SK-N-SH (cell line): ENCODE results near the gene SSTR3. TPM values are rescaled to one million over a fixed set of nuclear protein-coding genes. Genes with fewer than 3 reads are reported as not detected.

Experiments
- CTCF ChIA-PET: fragments of 300-600, 350-600 bp; formaldehyde crosslinking; extraction: SDS; loops from one replicate; lab custom pipeline; 2021; lab: Yijun Ruan, JAX
- POLR2A ChIA-PET: fragments of 350-600 bp; sonication (Branson Sonifier 250); formaldehyde crosslinking; extraction: SDS; loops from one replicate; lab custom pipeline; 2020; ENCODE audit warnings: antibody characterized with exemption, inconsistent platforms; lab: Yijun Ruan, JAX
- DNase-seq: peaks from one replicate; pipeline ENCODE4 v3.0.0; 2012
- H2AFZ ChIP-seq: fragments of 200-600 bp; sonication (generic); 2 replicates; pipeline ENCODE4 v1.8.1; 2016; ENCODE audit warnings: antibody characterized with exemption, mild to moderate bottlenecking, low read depth
- H3F3A ChIP-seq: fragments of 200-600 bp; sonication (generic); replicated peaks from 2 replicates; pipeline ENCODE3; 2016; ENCODE audit warnings: antibody characterized with exemption, mild to moderate bottlenecking; ENCODE audit not compliant: insufficient read depth
- H3K27ac ChIP-seq, 2 experiments: fragments of 200-500 bp in 1 of 2; fragments of 200-600 bp in 1 of 2; sonication (Bioruptor generic) in 1 of 2; sonication (generic), shearing (Covaris generic) in 1 of 2; 2 replicates each; pipeline versions ENCODE4 v1.5.1 to v1.6.1; 2014 to 2016; ENCODE audit warnings: low read depth in 2 of 2, inconsistent platforms in 1 of 2, low read length in 1 of 2, mild to moderate bottlenecking in 1 of 2, mixed read lengths in 1 of 2
- H3K27me3 ChIP-seq: fragments of 200-600 bp; sonication (generic), shearing (Covaris generic); 2 replicates; pipeline ENCODE4 v1.6.1; 2016; ENCODE audit warnings: mixed run types; ENCODE audit not compliant: insufficient read depth
- H3K36me3 ChIP-seq, 2 experiments: fragments of 200-500 bp in 1 of 2; fragments of 200-600 bp in 1 of 2; sonication (Bioruptor generic) in 1 of 2; sonication (generic) in 1 of 2; replicated peaks in 1 of 2; 2 replicates each; pipeline versions ENCODE3 to v1.5.1; 2014 to 2016; ENCODE audit warnings: low read length in 1 of 2, mild to moderate bottlenecking in 1 of 2; ENCODE audit not compliant: insufficient read depth in 2 of 2, control insufficient read depth in 1 of 2
- H3K4me1 ChIP-seq, 2 experiments: fragments of 200-500 bp in 1 of 2; fragments of 200-600 bp in 1 of 2; sonication (Bioruptor generic) in 1 of 2; sonication (generic), shearing (Covaris generic) in 1 of 2; 2 replicates each; pipeline versions ENCODE4 v1.5.1 to v1.6.1; 2014 to 2016; ENCODE audit warnings: low read depth in 1 of 2, low read length in 1 of 2, mixed run types in 1 of 2; ENCODE audit not compliant: insufficient read depth in 2 of 2, control insufficient read depth in 1 of 2
- H3K4me2 ChIP-seq: fragments of 200-600 bp; sonication (generic), shearing (Covaris generic); 2 replicates; pipeline ENCODE4 v1.6.1; 2017; ENCODE audit warnings: mixed run types
- H3K4me3 ChIP-seq, 2 experiments: fragments of 200-500 bp in 1 of 2; fragments of 200-600 bp in 1 of 2; sonication (Bioruptor generic) in 1 of 2; sonication (generic), shearing (Covaris generic) in 1 of 2; 2 replicates each; pipeline versions ENCODE4 v1.5.1 to v1.8.1; 2014 to 2016; ENCODE audit warnings: low read depth in 2 of 2, inconsistent platforms in 1 of 2, low read length in 1 of 2, mild to moderate bottlenecking in 1 of 2, mixed read lengths in 1 of 2, moderate library complexity in 1 of 2
- H3K79me2 ChIP-seq: fragments of 200-600 bp; sonication (generic); 2 replicates; pipeline ENCODE4 v1.8.1; 2017; ENCODE audit warnings: mild to moderate bottlenecking; ENCODE audit not compliant: insufficient read depth
- H3K9ac ChIP-seq: fragments of 200-600 bp; sonication (generic); 2 replicates; pipeline ENCODE4 v1.6.1; 2017; ENCODE audit warnings: mixed run types
- H3K9me2 ChIP-seq: fragments of 200-600 bp; sonication (generic); 2 replicates; pipeline ENCODE4 v1.6.1; 2017; ENCODE audit warnings: mixed run types
- H3K9me3 ChIP-seq: fragments of 200-600 bp; sonication (generic); 2 replicates; pipeline ENCODE4 v1.6.1; 2017; ENCODE audit warnings: mixed run types, mild to moderate bottlenecking, moderate library complexity
- H4K20me1 ChIP-seq: fragments of 200-600 bp; sonication (generic); 2 replicates; pipeline ENCODE4 v1.6.1; 2017; ENCODE audit warnings: mild to moderate bottlenecking, mixed run types; ENCODE audit not compliant: insufficient read depth
- CHD2 ChIP-seq: fragments of 150-350 bp; IDR thresholded peaks from 2 replicates; pipeline ENCODE4 v1.6.1; 2018; ENCODE audit warnings: low read length; ENCODE audit not compliant: partially characterized antibody
- EZH2phosphoT487 ChIP-seq: fragments of 200-600 bp; sonication (generic); IDR thresholded peaks from 2 replicates; pipeline ENCODE4 v1.6.1; 2017; ENCODE audit warnings: low read depth, mixed run types, mild to moderate bottlenecking, antibody characterized with exemption, moderate library complexity, borderline replicate concordance
- FOSL2 ChIP-seq: IDR thresholded peaks from 2 replicates; pipeline ENCODE4 v1.4.0; 2012; ENCODE audit warnings: low read depth, mild to moderate bottlenecking, moderate library complexity, borderline replicate concordance
- FOXM1 ChIP-seq: IDR thresholded peaks from 2 replicates; pipeline ENCODE4 v1.4.0; 2012; ENCODE audit warnings: low read depth, mild to moderate bottlenecking
- GATA2 ChIP-seq: sonication (generic); formaldehyde crosslinking; IDR thresholded peaks from 2 replicates; pipeline ENCODE4 v1.5.0; 2020; ENCODE audit warnings: mild to moderate bottlenecking, missing genetic modification reagents
- JUND ChIP-seq: IDR thresholded peaks from 2 replicates; pipeline ENCODE4 v1.4.0; 2012
- MXI1 ChIP-seq: IDR thresholded peaks from 2 replicates; pipeline ENCODE4 v1.6.1; 2012; ENCODE audit warnings: mild to moderate bottlenecking, low read depth, low read length, improper control_type of control experiment
- NFIC ChIP-seq: IDR thresholded peaks from 2 replicates; pipeline ENCODE4 v1.4.0; 2012; ENCODE audit warnings: borderline replicate concordance
- NRF1 ChIP-seq: IDR thresholded peaks from 2 replicates; pipeline ENCODE4 v1.6.1; 2012; ENCODE audit warnings: low read depth, mild to moderate bottlenecking, low read length
- RFX5 ChIP-seq: IDR thresholded peaks from 2 replicates; pipeline ENCODE4 v1.6.1; 2012; ENCODE audit warnings: mild to moderate bottlenecking, improper control_type of control experiment, low read length
- RXRA ChIP-seq: IDR thresholded peaks from 2 replicates; pipeline ENCODE4 v1.4.0; 2012; ENCODE audit warnings: low read depth, mild to moderate bottlenecking, borderline replicate concordance
- TAF1 ChIP-seq: IDR thresholded peaks from 2 replicates; pipeline ENCODE4 v1.6.1; 2012; ENCODE audit warnings: low read depth, mild to moderate bottlenecking, low read length, moderate library complexity, borderline replicate concordance
- TCF12 ChIP-seq: IDR thresholded peaks from 2 replicates; pipeline ENCODE4 v1.4.0; 2012
- TEAD4 ChIP-seq: IDR thresholded peaks from 2 replicates; pipeline ENCODE4 v1.4.0; 2012; ENCODE audit warnings: mild to moderate bottlenecking, borderline replicate concordance; ENCODE audit not compliant: insufficient read depth
- USF1 ChIP-seq: IDR thresholded peaks from 2 replicates; pipeline ENCODE4 v1.4.0; 2012; ENCODE audit warnings: low read depth, borderline replicate concordance
- YY1 ChIP-seq: IDR thresholded peaks from 2 replicates; pipeline ENCODE4 v1.4.0; 2012; ENCODE audit warnings: low read depth, mild to moderate bottlenecking
- WGBS: methylation state at CpG from one replicate; pipeline ENCODE4 v1.1.6; 2017; ENCODE audit warnings: low lambda C conversion rate; 5-methylcytosine and 5-hydroxymethylcytosine counted together
- polyA plus RNA-seq, 3 experiments: library from polyadenylated mRNA; depleted of rRNA; stranded (reverse); fragments of >200 nt; gene quantifications; 2 replicates each; pipeline ENCODE4 v1.2.3, GENCODE V29; 2012
- TF ChIP-seq, protein P1 (sequence below): fragments of 200-600 bp; sonication (generic); IDR thresholded peaks from 2 replicates; pipeline ENCODE4 v1.6.1; 2017; ENCODE audit warnings: antibody characterized with exemption, mild to moderate bottlenecking, moderate library complexity
- TF ChIP-seq, protein P2 (sequence below): IDR thresholded peaks from 2 replicates; pipeline ENCODE4 v1.6.1; 2012; ENCODE audit warnings: mild to moderate bottlenecking, low read depth, low read length, moderate library complexity
- TF ChIP-seq, protein P3 (sequence below): IDR thresholded peaks from 2 replicates; pipeline ENCODE4 v1.4.0; 2012; ENCODE audit warnings: low read depth

The SSTR3 gene
- polyA plus RNA-seq, 1 of the 3 experiments (the other 2 are of a cell fraction), result not detected

DNA sequence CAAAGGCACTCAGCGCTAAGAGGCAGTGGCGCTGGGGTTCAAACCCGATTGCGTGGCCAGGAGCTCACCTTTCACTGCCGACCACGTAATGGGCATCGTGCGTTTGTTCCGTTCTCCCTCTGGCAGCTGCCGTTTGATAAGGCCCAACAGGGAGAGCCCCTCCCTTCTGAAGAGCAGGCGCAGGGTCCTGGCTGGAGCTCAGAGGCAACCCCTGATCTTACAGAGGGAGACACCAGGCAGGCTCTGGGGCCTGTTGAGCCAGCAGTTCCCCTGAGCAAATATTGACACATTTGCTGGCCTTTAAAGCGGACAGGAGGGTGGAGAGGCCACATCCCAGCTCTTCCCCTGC, 12.5 kb downstream of the SSTR3 start:
- Histone ChIP-seq H3K9me2 (no peaks in the 10 kb centered on the region), H3K36me3 (no peaks in the 10 kb centered on the region), H3K79me2 (no peaks in the 10 kb centered on the region; the same call in 1 of the 2 replicates), H3K4me3 (no peak overlapping the region; a peak in 1 of 4 replicates), H3F3A (peaks cover 25% of the 10 kb centered on the region), H3K27me3 (no peaks in the 10 kb centered on the region), H3K9me3 (no peaks in the 10 kb centered on the region), H3K4me1 (peaks cover 19 to 28% of the 10 kb centered on the region in 2 experiments), H2AFZ (peak overlapping the region; percentile 44; the same call in 1 of the 2 replicates), H3K9ac (no peak overlapping the region), H4K20me1 (no peaks in the 10 kb centered on the region), H3K27ac (peak overlapping the region in 1 of 2 experiments; percentile 3; a peak in 1 of 4 replicates), H3K4me2 (no peak overlapping the region)
- TF ChIP-seq, protein P1, sequence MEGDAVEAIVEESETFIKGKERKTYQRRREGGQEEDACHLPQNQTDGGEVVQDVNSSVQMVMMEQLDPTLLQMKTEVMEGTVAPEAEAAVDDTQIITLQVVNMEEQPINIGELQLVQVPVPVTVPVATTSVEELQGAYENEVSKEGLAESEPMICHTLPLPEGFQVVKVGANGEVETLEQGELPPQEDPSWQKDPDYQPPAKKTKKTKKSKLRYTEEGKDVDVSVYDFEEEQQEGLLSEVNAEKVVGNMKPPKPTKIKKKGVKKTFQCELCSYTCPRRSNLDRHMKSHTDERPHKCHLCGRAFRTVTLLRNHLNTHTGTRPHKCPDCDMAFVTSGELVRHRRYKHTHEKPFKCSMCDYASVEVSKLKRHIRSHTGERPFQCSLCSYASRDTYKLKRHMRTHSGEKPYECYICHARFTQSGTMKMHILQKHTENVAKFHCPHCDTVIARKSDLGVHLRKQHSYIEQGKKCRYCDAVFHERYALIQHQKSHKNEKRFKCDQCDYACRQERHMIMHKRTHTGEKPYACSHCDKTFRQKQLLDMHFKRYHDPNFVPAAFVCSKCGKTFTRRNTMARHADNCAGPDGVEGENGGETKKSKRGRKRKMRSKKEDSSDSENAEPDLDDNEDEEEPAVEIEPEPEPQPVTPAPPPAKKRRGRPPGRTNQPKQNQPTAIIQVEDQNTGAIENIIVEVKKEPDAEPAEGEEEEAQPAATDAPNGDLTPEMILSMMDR, result 0 out of 2 replicates have a peak, but pooled peaks have one; percentile 8
- TF ChIP-seq FOXM1 (no peak), TAF1 (no peak)
- peak; percentile 60 for DNase-seq
- POLR2A ChIA-PET, result interaction anchor here (1.2 kb wide), 1 partner anchor 13 kb away, joined by 4 read pairs; no protein-coding TSS in a partner anchor
- 38% methylated on average over 9 of the region's 12 CpGs for WGBS
- CTCF ChIA-PET, result interaction anchor here (0.6 to 7.7 kb wide), 48 partner anchors 9 to 437 kb away, joined by 3 to 190 read pairs (median 4); partner anchors contain the start of genes C1QTNF6, IFT27, IL2RB and RAC2

DNA sequence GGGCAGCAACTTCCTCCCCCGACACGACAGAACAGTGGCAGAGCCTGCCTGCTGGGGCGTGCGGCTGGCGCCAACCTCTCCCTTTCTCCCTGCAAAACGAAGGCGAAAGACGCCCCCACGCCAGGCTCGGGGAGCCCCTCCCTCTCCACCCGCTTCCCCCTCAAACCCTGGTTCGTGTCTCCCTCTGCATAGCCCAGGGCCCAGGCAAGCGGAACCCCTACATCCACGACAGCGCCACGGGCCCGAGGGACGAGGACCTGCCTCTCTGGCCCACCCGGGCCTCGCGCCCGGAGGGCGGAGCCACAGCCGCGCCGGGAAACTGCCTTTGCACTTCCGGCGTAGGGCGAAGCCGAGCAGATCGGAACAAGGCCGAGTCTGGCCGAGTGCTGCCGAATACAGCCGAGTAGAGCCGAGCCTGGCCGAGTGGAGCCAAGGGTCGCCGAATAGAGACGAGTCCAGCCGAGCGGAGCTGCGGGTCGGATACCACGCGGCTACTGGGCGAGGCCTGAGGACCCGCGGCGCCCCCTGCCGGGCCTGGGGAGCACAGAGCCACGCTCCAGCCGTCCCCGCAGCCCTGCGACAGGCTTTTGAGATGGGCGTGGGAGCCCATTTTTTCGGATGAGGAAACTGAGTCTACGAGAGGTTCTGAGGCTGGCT, 13.0 kb downstream of the SSTR3 start:
- 0% methylated on average over 8 of the region's 58 CpGs for WGBS
- no peak for TF ChIP-seq CHD2
- no peak for TF ChIP-seq JUND
- TF ChIP-seq, protein P2, sequence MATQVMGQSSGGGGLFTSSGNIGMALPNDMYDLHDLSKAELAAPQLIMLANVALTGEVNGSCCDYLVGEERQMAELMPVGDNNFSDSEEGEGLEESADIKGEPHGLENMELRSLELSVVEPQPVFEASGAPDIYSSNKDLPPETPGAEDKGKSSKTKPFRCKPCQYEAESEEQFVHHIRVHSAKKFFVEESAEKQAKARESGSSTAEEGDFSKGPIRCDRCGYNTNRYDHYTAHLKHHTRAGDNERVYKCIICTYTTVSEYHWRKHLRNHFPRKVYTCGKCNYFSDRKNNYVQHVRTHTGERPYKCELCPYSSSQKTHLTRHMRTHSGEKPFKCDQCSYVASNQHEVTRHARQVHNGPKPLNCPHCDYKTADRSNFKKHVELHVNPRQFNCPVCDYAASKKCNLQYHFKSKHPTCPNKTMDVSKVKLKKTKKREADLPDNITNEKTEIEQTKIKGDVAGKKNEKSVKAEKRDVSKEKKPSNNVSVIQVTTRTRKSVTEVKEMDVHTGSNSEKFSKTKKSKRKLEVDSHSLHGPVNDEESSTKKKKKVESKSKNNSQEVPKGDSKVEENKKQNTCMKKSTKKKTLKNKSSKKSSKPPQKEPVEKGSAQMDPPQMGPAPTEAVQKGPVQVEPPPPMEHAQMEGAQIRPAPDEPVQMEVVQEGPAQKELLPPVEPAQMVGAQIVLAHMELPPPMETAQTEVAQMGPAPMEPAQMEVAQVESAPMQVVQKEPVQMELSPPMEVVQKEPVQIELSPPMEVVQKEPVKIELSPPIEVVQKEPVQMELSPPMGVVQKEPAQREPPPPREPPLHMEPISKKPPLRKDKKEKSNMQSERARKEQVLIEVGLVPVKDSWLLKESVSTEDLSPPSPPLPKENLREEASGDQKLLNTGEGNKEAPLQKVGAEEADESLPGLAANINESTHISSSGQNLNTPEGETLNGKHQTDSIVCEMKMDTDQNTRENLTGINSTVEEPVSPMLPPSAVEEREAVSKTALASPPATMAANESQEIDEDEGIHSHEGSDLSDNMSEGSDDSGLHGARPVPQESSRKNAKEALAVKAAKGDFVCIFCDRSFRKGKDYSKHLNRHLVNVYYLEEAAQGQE, result no peak
- TF ChIP-seq YY1, result no peak
- TF ChIP-seq FOSL2, result no peak
- TF ChIP-seq, protein P3, sequence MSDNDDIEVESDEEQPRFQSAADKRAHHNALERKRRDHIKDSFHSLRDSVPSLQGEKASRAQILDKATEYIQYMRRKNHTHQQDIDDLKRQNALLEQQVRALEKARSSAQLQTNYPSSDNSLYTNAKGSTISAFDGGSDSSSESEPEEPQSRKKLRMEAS, result peak; percentile 92
- TF ChIP-seq RFX5, result no peak
- TF ChIP-seq EZH2phosphoT487, result no peak
- TF ChIP-seq RXRA, result no peak
- TF ChIP-seq USF1, result 0 out of 2 replicates have a peak, but pooled peaks have one; percentile 15
- TF ChIP-seq NFIC, result no peak
- TF ChIP-seq GATA2 (CRISPR knock-in tag), result no peak
- TF ChIP-seq TCF12, result no peak
- no peak for TF ChIP-seq TEAD4
- TF ChIP-seq NRF1, result no peak
- peak; percentile 80 for TF ChIP-seq MXI1

More for the DNA sequence above, 13.0 kb downstream of the SSTR3 start:
- Histone ChIP-seq H3K9me3 (no peaks in the 10 kb centered on the region), H3K27me3 (no peaks in the 10 kb centered on the region), H4K20me1 (no peaks in the 10 kb centered on the region), H3K9ac (peak overlapping the region; percentile 81), H2AFZ (peak overlapping the region; percentile 82), H3K4me3 (peak overlapping the region; percentile 72 to 76), H3K4me1 (peaks cover 19 to 28% of the 10 kb centered on the region in 2 experiments), H3K4me2 (peak overlapping the region; percentile 94), H3K9me2 (no peaks in the 10 kb centered on the region), H3F3A (peaks cover 25% of the 10 kb centered on the region), H3K27ac (peak overlapping the region; percentile 73 to 96), H3K79me2 (no peaks in the 10 kb centered on the region; the same call in 1 of the 2 replicates), H3K36me3 (no peaks in the 10 kb centered on the region)
- peak; percentile 97 for DNase-seq
- POLR2A ChIA-PET, result interaction anchor here (1.1 to 1.2 kb wide), 2 partner anchors 12 to 43 kb away, joined by 3 to 4 read pairs; no protein-coding TSS in a partner anchor
- CTCF ChIA-PET, result interaction anchor here (0.6 to 7.7 kb wide), 51 partner anchors 9 to 632 kb away, joined by 3 to 190 read pairs (median 4); partner anchors contain the start of genes C1QTNF6, CYTH4, IFT27 and IL2RB
